ENCODE measurements around the gene SYCE1. TPM values are rescaled to one million over a fixed set of nuclear protein-coding genes. Genes with fewer than 3 reads are reported as not detected.
"Not testable (repeated sequence)": the region's sequence is repeated elsewhere in the genome, so short reads cannot be mapped to it uniquely, and the experiment has no call there.

The SYCE1 gene, protein sequence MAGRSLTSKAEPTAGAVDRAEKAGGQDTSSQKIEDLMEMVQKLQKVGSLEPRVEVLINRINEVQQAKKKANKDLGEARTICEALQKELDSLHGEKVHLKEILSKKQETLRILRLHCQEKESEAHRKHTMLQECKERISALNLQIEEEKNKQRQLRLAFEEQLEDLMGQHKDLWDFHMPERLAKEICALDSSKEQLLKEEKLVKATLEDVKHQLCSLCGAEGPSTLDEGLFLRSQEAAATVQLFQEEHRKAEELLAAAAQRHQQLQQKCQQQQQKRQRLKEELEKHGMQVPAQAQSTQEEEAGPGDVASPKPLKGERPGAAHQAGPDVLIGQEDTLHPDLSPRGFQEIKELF
- polyA plus RNA-seq = 1 to 10 TPM in 1 of 2 donors, under 1 TPM in 1; 0.39 to 2.2 TPM

DNA sequence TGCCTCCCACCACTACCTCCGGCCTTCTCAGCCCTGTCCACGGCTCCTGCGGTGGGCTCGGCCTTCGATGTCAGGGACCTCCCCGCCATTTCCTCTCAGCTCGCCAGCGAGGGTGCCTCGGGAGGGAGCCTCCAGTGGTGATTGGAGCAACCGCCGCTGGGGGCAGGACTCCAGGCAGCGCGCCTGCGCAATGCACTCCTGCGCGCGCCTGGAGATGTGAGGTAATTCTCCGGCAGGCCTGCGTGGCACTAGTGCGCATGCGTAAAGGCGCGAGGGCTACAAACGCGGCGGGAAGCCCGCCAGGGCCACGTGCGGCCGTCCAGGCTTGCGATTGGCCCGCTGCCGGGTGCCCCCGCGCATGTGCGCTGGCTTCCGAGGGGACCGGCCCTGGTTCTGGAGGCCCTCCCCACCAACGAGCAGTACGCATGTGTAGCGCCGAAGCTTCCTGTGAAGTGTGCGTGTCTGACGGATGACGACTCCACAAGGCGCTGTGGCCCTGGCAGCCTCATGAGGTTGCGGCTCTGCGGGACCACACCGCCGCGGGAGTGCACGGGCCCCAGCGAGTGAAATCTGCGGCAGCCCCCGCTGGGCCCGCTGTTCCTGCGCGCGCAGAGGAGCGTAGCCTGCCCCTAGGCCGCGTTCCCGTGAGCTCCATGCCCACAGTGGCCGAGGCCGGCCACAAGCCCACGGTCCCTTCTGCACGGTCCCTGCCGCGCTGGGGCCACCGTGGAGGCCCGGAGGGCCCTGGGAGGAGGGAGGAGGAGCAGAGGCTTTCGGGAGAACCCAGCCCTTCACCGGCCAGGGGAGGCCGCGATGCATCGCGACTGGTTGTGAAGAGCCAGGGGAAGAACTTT lies at the start of gene SYCE1:
Gene SYCE1, minus strand, starts transcription at position 143 of the 854 bp plus-strand sequence. Its CDS starts 54 bp downstream, at position 89.
- H3K4me1 ChIP-seq (ENCODE audit: control insufficient read depth in 2 of 2, insufficient read depth in 2 of 2, low read length in 1 of 2) = no peaks in the 10 kb centered on the region
- no peaks in the 10 kb centered on the region for H3K27me3 ChIP-seq (ENCODE audit: control insufficient read depth in 1 of 2, insufficient read depth in 2 of 2, low read length in 2 of 2)
- H3K36me3 ChIP-seq (ENCODE audit: control insufficient read depth in 2 of 2, insufficient read depth in 2 of 2, low read length in 1 of 2) = no peaks in the 10 kb centered on the region
- WGBS, 2 donors = 65 to 68% methylated on average over 76 to 77 of the region's 77 CpGs
- H3K27ac ChIP-seq (ENCODE audit: low read depth in 2 of 2, low read length in 1 of 2) = no peak within 1 kb of the TSS
- H3K9me3 ChIP-seq (ENCODE audit: control insufficient read depth in 2 of 2, insufficient read depth in 1 of 2, low read depth in 1 of 2, low read length in 1 of 2) = peaks cover 8 to 16% of the 10 kb centered on the region in 2 donors
- no peak within 1 kb of the TSS for H3K4me3 ChIP-seq (ENCODE audit: low read depth in 1 of 2, low read length in 2 of 2)

DNA sequence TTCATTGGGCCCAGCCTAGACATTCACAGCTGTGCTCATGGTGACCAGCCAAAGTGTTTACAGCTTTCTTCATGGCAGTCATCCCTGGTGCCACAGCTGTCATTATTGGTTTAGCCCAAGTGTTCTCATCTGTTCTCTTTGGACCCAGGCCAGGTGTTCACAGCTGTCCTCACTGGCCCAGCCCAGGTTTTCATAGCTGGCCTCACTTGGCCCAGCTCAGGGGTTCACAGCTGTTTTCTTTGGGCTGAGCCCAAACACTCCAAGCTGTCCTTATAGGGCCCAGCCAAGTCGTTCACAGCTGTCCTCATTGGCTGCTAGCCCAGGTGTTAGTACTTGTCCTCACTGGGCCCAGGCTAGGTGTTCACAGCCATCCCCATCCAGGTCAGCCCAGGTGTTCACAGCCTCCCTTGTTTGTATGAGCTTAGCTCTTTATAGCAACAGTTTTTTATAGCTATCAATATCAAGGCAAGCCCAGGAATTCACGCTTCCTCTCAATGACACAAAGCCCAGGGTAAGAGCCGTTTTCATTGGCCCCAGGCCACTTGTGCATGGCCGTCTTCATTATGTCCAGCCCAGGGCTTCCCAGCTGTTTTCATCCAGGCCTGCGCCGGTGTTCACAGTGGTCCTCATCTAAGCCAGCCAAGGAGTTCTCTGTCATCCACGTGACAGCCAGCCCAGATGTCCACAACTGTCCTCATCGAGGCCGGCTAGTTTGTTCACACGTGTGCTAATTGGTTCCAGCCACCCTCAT lies 49.6 kb upstream of the SYCE1 start:
- H3K36me3 ChIP-seq (ENCODE audit: control insufficient read depth in 2 of 2, insufficient read depth in 2 of 2, low read length in 1 of 2) = no peaks in the 10 kb centered on the region
- no peaks in the 10 kb centered on the region for H3K4me1 ChIP-seq (ENCODE audit: control insufficient read depth in 2 of 2, insufficient read depth in 2 of 2, low read length in 1 of 2)
- H3K9me3 ChIP-seq (ENCODE audit: control insufficient read depth in 2 of 2, insufficient read depth in 1 of 2, low read depth in 1 of 2, low read length in 1 of 2) = no peaks in the 10 kb centered on the region
- H3K27ac ChIP-seq (ENCODE audit: low read depth in 2 of 2, low read length in 1 of 2) = no peak overlapping the region
- 79 to 80% methylated on average over 10 of the region's 10 CpGs for WGBS, 2 donors
- H3K27me3 ChIP-seq (ENCODE audit: control insufficient read depth in 1 of 2, insufficient read depth in 2 of 2, low read length in 2 of 2) = no peaks in the 10 kb centered on the region
- H3K4me3 ChIP-seq (ENCODE audit: low read depth in 1 of 2, low read length in 2 of 2) = no peak overlapping the region

DNA sequence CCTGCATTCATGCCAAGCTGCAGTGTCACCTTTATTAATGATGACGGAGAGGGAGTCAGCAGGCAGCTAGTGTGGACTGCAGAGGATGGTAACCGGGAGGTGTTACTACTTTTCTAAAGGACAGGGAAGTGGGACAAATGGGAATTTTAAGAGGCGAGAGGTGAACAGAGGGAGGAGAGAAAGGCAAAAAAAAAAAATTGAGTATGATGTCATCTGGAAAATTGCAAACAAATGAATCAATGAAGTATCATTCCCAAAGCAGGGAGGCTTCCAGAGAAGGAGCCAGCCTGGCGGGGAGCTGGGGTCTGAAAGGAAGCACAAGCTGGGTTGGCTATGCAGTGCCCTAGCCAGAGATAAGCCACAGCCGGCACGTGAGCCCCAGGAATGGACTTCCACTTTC lies 48.3 kb upstream of the SYCE1 start:
- H3K36me3 ChIP-seq (ENCODE audit: control insufficient read depth in 2 of 2, insufficient read depth in 2 of 2, low read length in 1 of 2) = no peaks in the 10 kb centered on the region
- no peak overlapping the region for H3K27ac ChIP-seq (ENCODE audit: low read depth in 2 of 2, low read length in 1 of 2)
- H3K4me1 ChIP-seq (ENCODE audit: control insufficient read depth in 2 of 2, insufficient read depth in 2 of 2, low read length in 1 of 2) = no peaks in the 10 kb centered on the region
- no peaks in the 10 kb centered on the region for H3K27me3 ChIP-seq (ENCODE audit: control insufficient read depth in 1 of 2, insufficient read depth in 2 of 2, low read length in 2 of 2)
- 67 to 69% methylated on average over 6 of the region's 6 CpGs for WGBS, 2 donors
- no peaks in the 10 kb centered on the region for H3K9me3 ChIP-seq (ENCODE audit: control insufficient read depth in 2 of 2, insufficient read depth in 1 of 2, low read depth in 1 of 2, low read length in 1 of 2)
- no peak overlapping the region for H3K4me3 ChIP-seq (ENCODE audit: low read depth in 1 of 2, low read length in 2 of 2)

DNA sequence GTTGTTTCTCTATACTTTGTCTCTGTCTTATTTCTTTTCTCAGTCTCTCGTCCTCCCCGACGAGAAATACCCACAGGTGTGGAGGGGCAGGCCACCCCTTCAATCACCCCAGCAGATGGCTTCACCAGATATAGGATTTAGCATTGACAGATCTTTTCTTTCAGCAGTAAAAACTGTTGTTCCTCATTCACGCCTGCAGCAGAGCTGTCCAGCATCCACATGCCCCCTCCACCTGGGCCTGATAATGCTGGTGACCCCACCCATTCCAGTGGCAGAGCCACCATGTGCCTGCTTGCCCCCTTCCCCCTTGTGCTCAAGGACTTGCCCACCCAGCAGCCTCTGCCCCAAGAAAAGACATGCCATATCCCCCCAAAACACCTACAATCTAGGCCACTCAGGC lies 45.7 kb upstream of the SYCE1 start:
- no peak overlapping the region for H3K4me3 ChIP-seq (ENCODE audit: low read depth in 1 of 2, low read length in 2 of 2)
- no peaks in the 10 kb centered on the region for H3K9me3 ChIP-seq (ENCODE audit: control insufficient read depth in 2 of 2, insufficient read depth in 1 of 2, low read depth in 1 of 2, low read length in 1 of 2)
- WGBS, 2 donors = 48 to 58% methylated on average over 4 of the region's 4 CpGs
- H3K27ac ChIP-seq (ENCODE audit: low read depth in 2 of 2, low read length in 1 of 2) = no peak overlapping the region
- no peaks in the 10 kb centered on the region for H3K4me1 ChIP-seq (ENCODE audit: control insufficient read depth in 2 of 2, insufficient read depth in 2 of 2, low read length in 1 of 2)
- H3K36me3 ChIP-seq (ENCODE audit: control insufficient read depth in 2 of 2, insufficient read depth in 2 of 2, low read length in 1 of 2) = no peaks in the 10 kb centered on the region
- H3K27me3 ChIP-seq (ENCODE audit: control insufficient read depth in 1 of 2, insufficient read depth in 2 of 2, low read length in 2 of 2) = no peaks in the 10 kb centered on the region

DNA sequence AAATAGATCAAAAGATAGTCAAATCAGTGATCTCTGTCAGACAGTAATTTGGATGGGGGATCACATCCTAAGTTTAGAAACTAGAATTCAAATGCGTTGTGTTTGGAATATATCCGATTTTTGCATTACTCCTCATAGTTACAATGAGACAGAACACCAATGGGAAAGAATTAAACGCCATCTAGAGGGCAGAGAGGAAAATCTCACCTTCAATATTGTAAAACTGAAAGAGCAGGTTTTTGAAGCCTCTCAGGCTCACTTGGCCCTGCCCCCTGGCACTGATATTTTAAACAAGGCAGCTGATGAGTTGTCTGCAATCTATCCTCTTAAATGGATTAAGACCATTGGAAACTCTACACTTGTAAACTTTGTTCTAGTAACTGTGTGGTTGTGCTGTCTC lies 43.5 kb upstream of the SYCE1 start:
- H3K4me3 ChIP-seq (ENCODE audit: low read depth in 1 of 2, low read length in 2 of 2) = no peak overlapping the region
- H3K36me3 ChIP-seq (ENCODE audit: control insufficient read depth in 2 of 2, insufficient read depth in 2 of 2, low read length in 1 of 2) = no peaks in the 10 kb centered on the region
- H3K27me3 ChIP-seq (ENCODE audit: control insufficient read depth in 1 of 2, insufficient read depth in 2 of 2, low read length in 2 of 2) = peaks cover 0 to 3% of the 10 kb centered on the region in 2 donors
- WGBS, 2 donors = 8 to 13% methylated on average over 3 of the region's 3 CpGs
- H3K27ac ChIP-seq (ENCODE audit: low read depth in 2 of 2, low read length in 1 of 2) = no peak overlapping the region
- H3K9me3 ChIP-seq (ENCODE audit: control insufficient read depth in 2 of 2, insufficient read depth in 1 of 2, low read depth in 1 of 2, low read length in 1 of 2) = no peaks in the 10 kb centered on the region
- no peaks in the 10 kb centered on the region for H3K4me1 ChIP-seq (ENCODE audit: control insufficient read depth in 2 of 2, insufficient read depth in 2 of 2, low read length in 1 of 2)

DNA sequence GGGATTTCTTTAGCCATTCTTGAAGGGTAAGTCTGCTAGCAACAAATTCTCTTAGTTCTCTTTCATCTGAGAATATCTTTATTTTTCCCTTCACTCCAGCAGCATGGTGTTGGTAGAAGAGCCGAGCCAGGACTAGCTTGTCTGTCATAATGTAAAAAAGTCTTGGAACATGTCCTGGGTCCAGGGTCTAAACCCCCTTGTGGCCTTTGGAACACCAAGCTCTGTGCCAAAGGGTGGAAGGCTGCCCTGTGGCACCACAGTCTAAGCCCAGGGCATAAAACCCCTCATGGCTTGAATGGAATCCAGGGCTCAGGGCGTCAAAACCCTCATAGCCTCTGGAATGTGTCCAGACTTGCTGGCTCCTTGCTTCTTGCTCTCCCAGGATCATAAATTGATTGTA lies 38.1 kb upstream of the SYCE1 start:
- not testable (repeated sequence) for H3K4me1 ChIP-seq (ENCODE audit: control insufficient read depth in 2 of 2, insufficient read depth in 2 of 2, low read length in 1 of 2); H3K9me3 ChIP-seq (ENCODE audit: control insufficient read depth in 2 of 2, insufficient read depth in 1 of 2, low read depth in 1 of 2, low read length in 1 of 2); H3K27ac ChIP-seq (ENCODE audit: low read depth in 2 of 2, low read length in 1 of 2); H3K4me3 ChIP-seq (ENCODE audit: low read depth in 1 of 2, low read length in 2 of 2); H3K36me3 ChIP-seq (ENCODE audit: control insufficient read depth in 2 of 2, insufficient read depth in 2 of 2, low read length in 1 of 2); H3K27me3 ChIP-seq (ENCODE audit: control insufficient read depth in 1 of 2, insufficient read depth in 2 of 2, low read length in 2 of 2)
- WGBS, 2 donors = 60 to 64% methylated on average over 2 of the region's 2 CpGs

DNA sequence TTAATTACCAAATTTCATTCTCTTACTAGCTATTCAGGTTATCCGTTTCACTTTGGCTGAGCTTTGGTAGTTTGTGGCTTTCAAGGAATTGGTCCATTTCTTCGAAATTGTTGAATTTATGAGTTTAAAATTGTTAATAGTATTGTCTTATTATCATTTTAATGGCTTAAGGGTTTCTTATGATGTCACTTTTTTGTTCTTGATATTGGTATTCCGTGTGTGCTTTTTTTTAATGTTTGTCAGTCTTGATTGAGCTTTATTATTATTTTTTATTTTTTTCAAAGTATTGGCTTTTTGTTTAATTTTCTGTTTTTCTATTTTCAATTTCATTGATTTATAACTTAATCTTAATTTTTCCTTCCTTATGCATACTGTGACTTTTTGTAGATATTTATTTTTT lies 35.3 kb upstream of the SYCE1 start:
- 51 to 65% methylated on average over 3 of the region's 3 CpGs for WGBS, 2 donors
- Histone ChIP-seq H3K9me3 (ENCODE audit: control insufficient read depth in 2 of 2, insufficient read depth in 1 of 2, low read depth in 1 of 2, low read length in 1 of 2) (no peaks in the 10 kb centered on the region), H3K27me3 (ENCODE audit: control insufficient read depth in 1 of 2, insufficient read depth in 2 of 2, low read length in 2 of 2) (peaks cover 0 to 5% of the 10 kb centered on the region in 2 donors), H3K4me3 (ENCODE audit: low read depth in 1 of 2, low read length in 2 of 2) (no peak overlapping the region), H3K36me3 (ENCODE audit: control insufficient read depth in 2 of 2, insufficient read depth in 2 of 2, low read length in 1 of 2) (no peaks in the 10 kb centered on the region), H3K27ac (ENCODE audit: low read depth in 2 of 2, low read length in 1 of 2) (no peak overlapping the region), H3K4me1 (ENCODE audit: control insufficient read depth in 2 of 2, insufficient read depth in 2 of 2, low read length in 1 of 2) (no peaks in the 10 kb centered on the region)

DNA sequence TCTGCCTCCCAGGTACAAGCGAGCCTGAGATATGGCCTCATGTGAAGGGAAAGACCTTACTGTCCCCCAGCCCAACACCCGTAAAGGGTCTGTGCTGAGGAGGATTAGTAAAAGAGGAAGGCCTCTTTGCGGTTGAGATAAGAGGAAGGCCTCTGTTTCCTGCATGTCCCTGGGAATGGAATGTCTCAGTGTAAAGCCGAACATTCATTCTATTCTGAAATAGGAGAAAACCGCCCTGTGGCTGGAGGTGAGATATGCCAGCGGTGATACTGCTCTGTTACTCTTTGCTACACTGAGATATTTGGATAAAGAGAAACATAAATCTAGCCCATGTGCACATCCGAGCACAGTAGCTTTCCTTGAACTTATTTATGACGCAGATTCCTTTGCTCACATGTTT lies 34.5 kb upstream of the SYCE1 start:
- H3K27ac ChIP-seq (ENCODE audit: low read depth in 2 of 2, low read length in 1 of 2); H3K4me1 ChIP-seq (ENCODE audit: control insufficient read depth in 2 of 2, insufficient read depth in 2 of 2, low read length in 1 of 2); H3K27me3 ChIP-seq (ENCODE audit: control insufficient read depth in 1 of 2, insufficient read depth in 2 of 2, low read length in 2 of 2); H3K4me3 ChIP-seq (ENCODE audit: low read depth in 1 of 2, low read length in 2 of 2); H3K9me3 ChIP-seq (ENCODE audit: control insufficient read depth in 2 of 2, insufficient read depth in 1 of 2, low read depth in 1 of 2, low read length in 1 of 2); H3K36me3 ChIP-seq (ENCODE audit: control insufficient read depth in 2 of 2, insufficient read depth in 2 of 2, low read length in 1 of 2): not testable (repeated sequence)
- WGBS, 2 donors = 70 to 80% methylated on average over 8 of the region's 8 CpGs

DNA sequence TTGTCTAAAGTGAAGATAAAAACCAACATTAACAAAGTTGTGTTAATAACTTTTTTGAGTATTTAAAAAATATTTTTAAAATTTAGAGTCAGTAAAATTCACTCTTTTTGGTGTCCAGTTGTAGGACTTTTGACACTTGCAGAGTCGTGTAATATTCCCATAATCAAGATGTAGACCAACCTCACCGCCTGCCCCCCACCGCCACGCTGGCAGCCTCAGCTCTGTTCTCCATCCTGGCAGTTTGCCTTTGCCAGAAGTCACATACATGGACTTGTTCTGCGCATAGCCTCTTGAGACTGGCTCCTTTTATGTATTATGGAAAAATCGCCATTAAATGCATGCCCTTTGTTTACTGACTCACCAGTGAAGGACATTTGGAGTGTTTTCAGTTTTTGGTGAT lies 27.3 kb upstream of the SYCE1 start:
- peaks cover 0 to 3% of the 10 kb centered on the region in 2 donors for H3K9me3 ChIP-seq (ENCODE audit: control insufficient read depth in 2 of 2, insufficient read depth in 1 of 2, low read depth in 1 of 2, low read length in 1 of 2)
- 75 to 77% methylated on average over 6 of the region's 6 CpGs for WGBS, 2 donors
- no peak overlapping the region for H3K27ac ChIP-seq (ENCODE audit: low read depth in 2 of 2, low read length in 1 of 2)
- H3K4me1 ChIP-seq (ENCODE audit: control insufficient read depth in 2 of 2, insufficient read depth in 2 of 2, low read length in 1 of 2) = no peaks in the 10 kb centered on the region
- H3K27me3 ChIP-seq (ENCODE audit: control insufficient read depth in 1 of 2, insufficient read depth in 2 of 2, low read length in 2 of 2) = peaks cover 0 to 5% of the 10 kb centered on the region in 2 donors
- no peak overlapping the region for H3K4me3 ChIP-seq (ENCODE audit: low read depth in 1 of 2, low read length in 2 of 2)
- H3K36me3 ChIP-seq (ENCODE audit: control insufficient read depth in 2 of 2, insufficient read depth in 2 of 2, low read length in 1 of 2) = no peaks in the 10 kb centered on the region

Measured in esophagus (tissue), 2 donors.